Spleen (tissue), 11 donors: ENCODE data around the gene SHISA6. TPM values are rescaled to one million over a fixed set of nuclear protein-coding genes. Genes with fewer than 3 reads are reported as not detected.

Experiments
- DNase-seq: peaks from one replicate; pipeline ENCODE4 v3.0.0-alpha.2; 2020
- H3K27ac ChIP-seq, 8 donors: fragments of 200-600 bp; sonication (generic) in 7 of 8; 1 replicate in 4 of 8; 2 replicates in 4 of 8; pipeline versions ENCODE4 v1.5.0 to v1.8.0; 2016 to 2021; ENCODE audit warnings: inconsistent platforms in 4 of 8, mild to moderate bottlenecking in 4 of 8, moderate library complexity in 1 of 8
- H3K27me3 ChIP-seq, 7 donors: fragments of 200-600 bp; sonication (generic) in 6 of 7; replicated peaks in 1 of 7; 1 replicate in 4 of 7; 2 replicates in 3 of 7; pipeline versions ENCODE4 v1.5.0 to v1.8.0; 2016 to 2021; ENCODE audit warnings: inconsistent platforms in 3 of 7, mild to moderate bottlenecking in 1 of 7
- H3K36me3 ChIP-seq, 6 donors: fragments of 200-600 bp; sonication (generic) in 5 of 6; 1 replicate in 4 of 6; 2 replicates in 2 of 6; pipeline versions ENCODE4 v1.5.0 to v1.8.0; 2016 to 2021; ENCODE audit warnings: inconsistent platforms in 2 of 6
- H3K4me1 ChIP-seq, 6 donors: fragments of 200-600 bp; sonication (generic) in 5 of 6; 1 replicate in 3 of 6; 2 replicates in 3 of 6; pipeline versions ENCODE4 v1.5.0 to v1.8.0; 2016 to 2021; ENCODE audit warnings: inconsistent platforms in 3 of 6
- H3K4me3 ChIP-seq, 8 donors: fragments of 200-600 bp; sonication (generic) in 7 of 8; 1 replicate in 4 of 8; 2 replicates in 4 of 8; pipeline versions ENCODE4 v1.5.0 to v1.8.0; 2016 to 2021; ENCODE audit warnings: inconsistent platforms in 4 of 8, mild to moderate bottlenecking in 4 of 8, moderate library complexity in 2 of 8
- H3K9me3 ChIP-seq, 8 donors: fragments of 200-600 bp; sonication (generic) in 7 of 8; 1 replicate in 4 of 8; 2 replicates in 4 of 8; pipeline versions ENCODE4 v1.5.0 to v1.8.0; 2016 to 2021; ENCODE audit warnings: inconsistent platforms in 4 of 8
- POLR2A ChIP-seq, 3 donors: fragments of 450-650 bp; IDR thresholded peaks; one replicate each; pipeline ENCODE4 v1.5.1; 2017; ENCODE audit warnings: antibody characterized with exemption in 3 of 3, mild to moderate bottlenecking in 1 of 3
- POLR2AphosphoS5 ChIP-seq, 3 donors: sonication (generic); formaldehyde crosslinking; IDR thresholded peaks; one replicate each; pipeline ENCODE4 v1.5.1; 2017; ENCODE audit warnings: antibody characterized with exemption in 3 of 3
- WGBS, 5 donors: extraction: QIAGEN DNeasy Blood & Tissue Kit in 3 of 5; methylation state at CpG; one replicate each; pipeline versions ENCODE4 v1.1.5 to v1.1.7; 2013 to 2018; 5-methylcytosine and 5-hydroxymethylcytosine counted together
- intact Hi-C: fragments of 100-400 bp; cut with DNase I; formaldehyde crosslinking; loops from one replicate; pipeline ENCODE4 v1.15.0; 2023; ENCODE audit warnings: low total_unique reads
- polyA plus RNA-seq, 3 donors: library from polyadenylated mRNA; stranded (reverse); fragments of 200-250 nt; gene quantifications; one replicate each; pipeline ENCODE4 v1.2.1, GENCODE V29; 2013
- total RNA-seq, 7 donors: library from RNA; depleted of rRNA in 3 of 7; stranded (reverse); fragments of >200 nt in 3 of 7; fragmentation: NEBNext Ultra II Directional in 4 of 7; extraction: Animal tissue kit (Norgen Biotek cat#: 25700) in 4 of 7; gene quantifications; one replicate each; pipeline versions ENCODE4 v1.1.0 to v1.2.1, GENCODE V29; 2016 to 2021
- TF ChIP-seq, protein P1 (sequence below), 11 experiments: fragments of 200-600 bp in 7 of 11; fragments of 450-650 bp in 4 of 11; sonication (generic) in 4 of 11; IDR thresholded peaks in 8 of 11; conservative IDR thresholded peaks in 3 of 11; 1 replicate in 7 of 11; 2 replicates in 4 of 11; pipeline versions ENCODE4 v1.4.0 to v1.8.0; 2016 to 2021; ENCODE audit warnings: antibody characterized with exemption in 11 of 11, inconsistent platforms in 4 of 11, mild to moderate bottlenecking in 1 of 11
- donor health status: healthy with polysubstance abuse.
- donor health status: DM: no; HTN: no; CAD: no; lungs with moderate emphysema.
- donor health status: DM: no; HTN: no; CAD: no.
- donor health status: Bipolar disorder and iron deficiency.
- donor health status: healthy.
- donor health status: DM: no; HTN: no; CAD: no.
- donor health status: DM: yes; HTN: yes; CAD: no.

SHISA6 gene
- total and polyA plus RNA-seq, 10 donors, result under 0.01 to 0.35 (median 0.10) TPM; not detected in 3

DNA sequence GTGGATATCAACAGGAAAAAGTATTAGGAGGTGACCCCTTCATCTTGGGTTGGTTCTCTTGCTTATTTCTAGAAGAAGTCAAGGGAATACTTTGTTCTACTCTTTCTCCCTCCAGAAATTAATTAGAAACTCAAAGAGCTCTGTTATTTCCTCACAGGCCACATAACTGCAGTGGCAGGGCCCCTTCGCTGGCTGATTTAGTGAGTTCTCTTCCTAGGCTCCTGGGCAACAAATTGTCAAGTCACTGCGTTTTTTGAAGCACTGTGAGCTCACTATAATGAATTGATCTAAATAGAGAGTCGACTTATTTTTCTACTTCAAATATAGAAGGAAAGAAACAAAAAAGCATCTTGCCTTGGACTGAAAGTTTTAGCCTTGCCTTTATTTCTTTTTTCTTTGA lies 4.8 kb downstream of the SHISA6 start:
- no peak for TF ChIP-seq POLR2AphosphoS5 (IDR thresholded peaks at IDR 0.05)
- TF ChIP-seq, protein P1, sequence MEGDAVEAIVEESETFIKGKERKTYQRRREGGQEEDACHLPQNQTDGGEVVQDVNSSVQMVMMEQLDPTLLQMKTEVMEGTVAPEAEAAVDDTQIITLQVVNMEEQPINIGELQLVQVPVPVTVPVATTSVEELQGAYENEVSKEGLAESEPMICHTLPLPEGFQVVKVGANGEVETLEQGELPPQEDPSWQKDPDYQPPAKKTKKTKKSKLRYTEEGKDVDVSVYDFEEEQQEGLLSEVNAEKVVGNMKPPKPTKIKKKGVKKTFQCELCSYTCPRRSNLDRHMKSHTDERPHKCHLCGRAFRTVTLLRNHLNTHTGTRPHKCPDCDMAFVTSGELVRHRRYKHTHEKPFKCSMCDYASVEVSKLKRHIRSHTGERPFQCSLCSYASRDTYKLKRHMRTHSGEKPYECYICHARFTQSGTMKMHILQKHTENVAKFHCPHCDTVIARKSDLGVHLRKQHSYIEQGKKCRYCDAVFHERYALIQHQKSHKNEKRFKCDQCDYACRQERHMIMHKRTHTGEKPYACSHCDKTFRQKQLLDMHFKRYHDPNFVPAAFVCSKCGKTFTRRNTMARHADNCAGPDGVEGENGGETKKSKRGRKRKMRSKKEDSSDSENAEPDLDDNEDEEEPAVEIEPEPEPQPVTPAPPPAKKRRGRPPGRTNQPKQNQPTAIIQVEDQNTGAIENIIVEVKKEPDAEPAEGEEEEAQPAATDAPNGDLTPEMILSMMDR (IDR thresholded peaks at IDR 0.05 in 8 of 11, conservative IDR thresholded peaks at IDR 0.05 in 3 of 11), result no peak
- no peak for TF ChIP-seq POLR2A (IDR thresholded peaks at IDR 0.05)

DNA sequence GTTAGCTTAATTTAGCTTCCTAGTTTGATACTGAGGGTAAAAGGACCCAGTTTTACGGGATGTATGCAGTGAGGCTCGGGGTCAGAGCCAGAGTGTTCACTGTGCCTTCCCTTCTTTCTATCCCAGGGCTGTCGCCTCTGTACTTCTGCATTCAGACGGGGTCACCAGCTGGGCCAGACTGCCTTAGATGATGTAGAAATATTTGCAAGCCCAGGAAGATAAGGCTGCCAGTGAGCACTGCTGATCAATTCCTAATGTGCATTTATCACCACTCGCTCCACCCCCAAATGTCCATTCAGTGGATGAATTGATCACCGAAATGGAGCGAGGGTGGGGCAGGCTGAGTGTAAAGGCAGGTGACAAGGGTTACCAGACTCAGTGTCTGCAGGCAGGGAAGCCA lies 9.1 kb downstream of the SHISA6 start:
- H3K36me3 ChIP-seq, result no peaks in the 10 kb centered on the region
- WGBS, 5 donors, result 79 to 84% (median 80%) methylated on average over 7 of the region's 7 CpGs
- H3K4me3 ChIP-seq, result no peak overlapping the region
- no peaks in the 10 kb centered on the region for H3K9me3 ChIP-seq
- intact Hi-C loops, result no loop called here
- no peak for TF ChIP-seq POLR2A (IDR thresholded peaks at IDR 0.05)
- TF ChIP-seq, protein P1 (IDR thresholded peaks at IDR 0.05 in 8 of 11, conservative IDR thresholded peaks at IDR 0.05 in 3 of 11), result no peak
- TF ChIP-seq POLR2AphosphoS5 (IDR thresholded peaks at IDR 0.05), result no peak
- H3K27me3 ChIP-seq, result peaks cover 0 to 47% (median 1%) of the 10 kb centered on the region in 7 donors
- no peak overlapping the region for H3K27ac ChIP-seq
- H3K4me1 ChIP-seq, result no peaks in the 10 kb centered on the region
- no peak for DNase-seq

More for the DNA sequence above, 4.8 kb downstream of the SHISA6 start:
- no peak for DNase-seq
- Histone ChIP-seq H3K4me1 (peaks cover 0 to under 1% (median 0%) of the 10 kb centered on the region in 6 donors), H3K36me3 (no peaks in the 10 kb centered on the region), H3K4me3 (no peak overlapping the region), H3K27ac (no peak overlapping the region), H3K27me3 (peaks cover 6 to 86% (median 38%) of the 10 kb centered on the region in 7 donors), H3K9me3 (no peaks in the 10 kb centered on the region)
- WGBS, 5 donors, result 66 to 79% (median 72%) methylated on average over 3 of the region's 3 CpGs
- intact Hi-C loops, result no loop called here

DNA sequence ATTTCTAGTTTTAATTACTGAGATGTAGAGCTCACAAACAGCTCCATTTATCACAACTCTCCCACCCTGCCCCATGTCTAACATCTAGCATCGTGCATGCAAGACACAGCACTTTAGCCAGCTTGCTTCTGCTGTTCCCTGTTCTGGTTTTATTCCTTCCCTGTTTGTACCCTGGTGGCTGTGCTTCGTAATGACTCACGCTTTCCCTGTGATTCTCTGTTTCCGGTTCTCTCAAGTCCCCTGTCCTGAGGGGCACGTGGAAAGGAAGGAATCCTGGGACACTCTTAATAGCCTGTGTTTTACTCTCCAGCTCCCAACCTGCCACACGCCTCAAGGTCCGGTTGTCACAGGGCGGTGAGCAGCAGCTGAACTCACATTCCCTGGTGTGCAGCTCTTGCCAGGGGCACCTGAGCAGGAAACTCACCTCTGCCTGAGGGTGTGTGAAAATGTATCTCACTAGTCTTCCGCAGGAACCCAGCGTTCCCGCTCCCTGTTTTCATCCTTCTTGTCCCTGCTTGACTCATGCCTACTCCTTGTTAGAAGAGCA lies 10.6 kb downstream of the SHISA6 start:
- WGBS, 5 donors, result 60 to 74% (median 66%) methylated on average over 11 of the region's 11 CpGs
- H3K9me3 ChIP-seq, result no peaks in the 10 kb centered on the region
- no peak overlapping the region for H3K27ac ChIP-seq
- no peak for DNase-seq
- no peaks in the 10 kb centered on the region for H3K4me1 ChIP-seq
- intact Hi-C loops, result no loop called here
- no peak overlapping the region for H3K4me3 ChIP-seq
- no peaks in the 10 kb centered on the region for H3K36me3 ChIP-seq
- TF ChIP-seq POLR2A (IDR thresholded peaks at IDR 0.05) (no peak), POLR2AphosphoS5 (IDR thresholded peaks at IDR 0.05) (no peak)
- TF ChIP-seq, protein P1 (IDR thresholded peaks at IDR 0.05 in 8 of 11, conservative IDR thresholded peaks at IDR 0.05 in 3 of 11), result no peak
- H3K27me3 ChIP-seq, result peaks cover 0 to 44% (median 0%) of the 10 kb centered on the region in 7 donors

DNA sequence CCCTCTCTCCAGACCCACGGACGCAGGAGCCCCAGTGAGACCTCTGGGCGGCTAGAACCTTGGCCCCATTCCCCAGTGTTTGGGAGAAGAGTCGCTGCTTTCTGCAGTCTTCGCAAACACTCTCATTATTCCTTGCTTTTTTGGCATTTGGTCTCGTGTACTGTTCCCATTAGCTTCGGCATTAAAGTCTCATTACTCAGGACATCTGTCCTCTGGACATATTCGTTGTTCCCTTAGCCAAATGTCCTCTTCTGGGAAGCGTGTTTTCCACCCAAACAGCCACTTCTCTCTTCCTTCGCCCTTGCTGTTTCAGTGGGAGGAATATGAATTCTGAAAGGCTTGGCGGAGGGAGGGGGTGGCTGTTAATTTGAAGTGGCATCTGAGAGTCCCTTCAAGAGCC lies 11.1 kb downstream of the SHISA6 start:
- Histone ChIP-seq H3K4me1 (no peaks in the 10 kb centered on the region), H3K36me3 (no peaks in the 10 kb centered on the region), H3K27ac (no peak overlapping the region), H3K27me3 (peaks cover 0 to 46% (median 0%) of the 10 kb centered on the region in 7 donors), H3K9me3 (no peaks in the 10 kb centered on the region), H3K4me3 (no peak overlapping the region)
- no peak for DNase-seq
- intact Hi-C loops, result no loop called here
- WGBS, 5 donors, result 75 to 83% (median 76%) methylated on average over 11 of the region's 11 CpGs
- TF ChIP-seq POLR2A (IDR thresholded peaks at IDR 0.05) (no peak), POLR2AphosphoS5 (IDR thresholded peaks at IDR 0.05) (no peak)
- TF ChIP-seq, protein P1 (IDR thresholded peaks at IDR 0.05 in 8 of 11, conservative IDR thresholded peaks at IDR 0.05 in 3 of 11), result no peak
